B cell (primary cell): ENCODE results near the gene DPYD. TPM values are rescaled to one million over a fixed set of nuclear protein-coding genes. Genes with fewer than 3 reads are reported as not detected.

Experiments
- ATAC-seq: fragments of 200-7000 bp; cut with Tn5 transposase; one replicate; pipeline ENCODE4 v1.10.0; 2021; ENCODE audit warnings: low read depth, mild to moderate bottlenecking, moderate number of reproducible peaks, moderate library complexity
- CTCF ChIA-PET: fragments of 350-600 bp; sonication (Branson Sonifier 250); formaldehyde crosslinking; loops from one replicate; lab custom pipeline; 2021; ENCODE audit warnings: antibody characterized with exemption, inconsistent platforms; lab: Charles Lee
- POLR2A ChIA-PET: fragments of 350-600 bp; sonication (Branson Sonifier 250); formaldehyde crosslinking; loops from one replicate; lab custom pipeline; 2021; ENCODE audit warnings: antibody characterized with exemption; lab: Charles Lee
- DNase-seq: peaks from one replicate; pipeline ENCODE4 v3.0.0; 2013
- H2AFZ ChIP-seq: 2 replicates; pipeline ENCODE4 v1.6.1; 2012; ENCODE audit warnings: mild to moderate bottlenecking, low read depth, low read length; ENCODE audit not compliant: insufficient read depth, poor library complexity, severe bottlenecking
- H3K27ac ChIP-seq, 2 donors: 1 replicate in 1 of 2; 2 replicates in 1 of 2; pipeline ENCODE4 v1.5.1; 2012 to 2013; ENCODE audit warnings: low read length in 2 of 2, mild to moderate bottlenecking in 2 of 2, moderate library complexity in 1 of 2
- H3K27me3 ChIP-seq, 4 experiments: fragments of 200-600 bp in 1 of 4; sonication (generic) in 1 of 4; replicated peaks in 1 of 4; 1 replicate in 2 of 4; 2 replicates in 2 of 4; pipeline versions ENCODE4 v1.6.1 to v1.7.0; 2013 to 2016; ENCODE audit warnings: low read length in 3 of 4, mild to moderate bottlenecking in 2 of 4, mixed read lengths in 1 of 4, moderate library complexity in 1 of 4; ENCODE audit not compliant: insufficient read depth in 4 of 4, control insufficient read depth in 3 of 4; ENCODE audit errors: control extremely low read depth in 1 of 4
- H3K36me3 ChIP-seq, 2 experiments: replicated peaks in 1 of 2; 1 replicate in 1 of 2; 2 replicates in 1 of 2; pipeline versions ENCODE4 v1.6.1 to v1.7.1; 2013; ENCODE audit warnings: low read length in 1 of 2; ENCODE audit not compliant: insufficient read depth in 2 of 2, control insufficient read depth in 1 of 2; ENCODE audit errors: control extremely low read depth in 1 of 2, extremely low read depth in 1 of 2
- H3K4me1 ChIP-seq, 2 donors: fragments of 200-600 bp in 1 of 2; sonication (generic) in 1 of 2; 1 replicate in 1 of 2; 2 replicates in 1 of 2; pipeline versions ENCODE4 v1.5.1 to v1.6.1; 2013 to 2017; ENCODE audit warnings: low read length in 2 of 2; ENCODE audit not compliant: control insufficient read depth in 2 of 2, insufficient read depth in 2 of 2
- H3K4me2 ChIP-seq: replicated peaks from 2 replicates; pipeline ENCODE3; 2012; ENCODE audit warnings: mild to moderate bottlenecking, low read depth, low read length; ENCODE audit not compliant: poor library complexity, severe bottlenecking
- H3K4me3 ChIP-seq, 5 experiments: fragments of 200-600 bp in 1 of 5; sonication (generic) in 1 of 5; 1 replicate in 3 of 5; 2 replicates in 2 of 5; pipeline versions ENCODE4 v1.5.1 to v1.7.0; 2011 to 2016; ENCODE audit warnings: low read length in 4 of 5, mild to moderate bottlenecking in 4 of 5, low read depth in 2 of 5, control low read depth in 1 of 5, moderate library complexity in 1 of 5; ENCODE audit not compliant: insufficient read depth in 1 of 5; ENCODE audit errors: control extremely low read depth in 1 of 5, extremely low read depth in 1 of 5
- H3K79me2 ChIP-seq: fragments of 200-600 bp; sonication (generic); one replicate; pipeline ENCODE4 v1.6.0; 2016; ENCODE audit warnings: low read length; ENCODE audit not compliant: control insufficient read depth, insufficient read depth
- H3K9ac ChIP-seq: fragments of 200-600 bp; sonication (generic); 2 replicates; pipeline ENCODE4 v1.6.1; 2017; ENCODE audit warnings: mild to moderate bottlenecking, low read length, moderate library complexity
- H3K9me3 ChIP-seq, 3 donors: one replicate each; pipeline versions ENCODE4 v1.6.1 to v1.7.1; 2013; ENCODE audit warnings: low read length in 2 of 3; ENCODE audit not compliant: control insufficient read depth in 2 of 3, insufficient read depth in 1 of 3; ENCODE audit errors: control extremely low read depth in 1 of 3
- H4K20me1 ChIP-seq: 2 replicates; pipeline ENCODE4 v1.6.0; 2012; ENCODE audit warnings: mild to moderate bottlenecking, low read length; ENCODE audit not compliant: insufficient read depth, control insufficient read depth, poor library complexity, severe bottlenecking
- H3K27ac Mint-ChIP-seq: one replicate; pipeline ENCODE4 v1.8.0; 2021; ENCODE audit warnings: mixed read lengths
- H3K27me3 Mint-ChIP-seq: one replicate; pipeline ENCODE4 v1.8.0; 2021; ENCODE audit warnings: mixed read lengths
- H3K4me1 Mint-ChIP-seq: one replicate; pipeline ENCODE4 v1.8.0; 2021; ENCODE audit warnings: mixed read lengths
- H3K4me3 Mint-ChIP-seq: one replicate; pipeline ENCODE4 v1.8.0; 2021; ENCODE audit warnings: mixed read lengths
- H3K9me3 Mint-ChIP-seq: one replicate; pipeline ENCODE4 v1.8.0; 2022; ENCODE audit warnings: mixed read lengths; ENCODE audit not compliant: insufficient read depth
- CTCF ChIP-seq: fragments of 200-600 bp; IDR thresholded peaks from one replicate; pipeline ENCODE4 v1.8.0; 2022; ENCODE audit warnings: antibody characterized with exemption, mild to moderate bottlenecking
- EZH2 ChIP-seq: IDR thresholded peaks from 2 replicates; pipeline ENCODE4 v1.6.1; 2012; ENCODE audit warnings: borderline replicate concordance, low read depth, mild to moderate bottlenecking, moderate library complexity, low read length; ENCODE audit not compliant: insufficient read depth, poor library complexity, severe bottlenecking
- WGBS: methylation state at CpG from one replicate; pipeline ENCODE4 v1.1.5; 2013; ENCODE audit warnings: missing lambda C conversion rate; ENCODE audit not compliant: insufficient coverage; 5-methylcytosine and 5-hydroxymethylcytosine counted together
- intact Hi-C: fragments of 100-400 bp; cut with micrococcal nuclease; formaldehyde crosslinking; loops from one replicate; pipeline ENCODE4 v1.10.0; 2022
- polyA plus RNA-seq: library from polyadenylated mRNA; depleted of rRNA; stranded (reverse); fragments of >200 nt; gene quantifications from 2 replicates; pipeline ENCODE4 v1.2.3, GENCODE V29; 2012
- total RNA-seq, 2 donors: library from RNA; stranded (reverse); fragments of 120-200 nt in 1 of 2; gene quantifications; 1 replicate in 1 of 2; 2 replicates in 1 of 2; pipeline versions ENCODE4 v1.2.3 to v1.2.4, GENCODE V29; 2013 to 2022

The DPYD gene
- total and polyA plus RNA-seq, 2 donors (not counting 1 experiment from before 2014, with no cell fraction given), result 4.2 to 19.0 TPM

- H3K9me3 ChIP-seq, result no peaks in the 10 kb centered on the region
- H3K9ac ChIP-seq, result no peak overlapping the region
- no peaks in the 10 kb centered on the region for H3K4me1 Mint-ChIP-seq
- intact Hi-C loops, result no loop called here
- H4K20me1 ChIP-seq, result no peaks in the 10 kb centered on the region
- H3K27ac Mint-ChIP-seq, result no peak overlapping the region
- TF ChIP-seq EZH2 (no peak), CTCF (no peak)
- H2AFZ ChIP-seq, result no peak overlapping the region
- no peak overlapping the region for H3K4me3 ChIP-seq
- ChIA-PET POLR2A (no interaction called here), CTCF (no interaction called here)
- H3K27ac ChIP-seq, result no peak overlapping the region
- no peaks in the 10 kb centered on the region for H3K9me3 Mint-ChIP-seq
- H3K27me3 Mint-ChIP-seq, result no peaks in the 10 kb centered on the region
- no peaks in the 10 kb centered on the region for H3K36me3 ChIP-seq
- ATAC-seq (no peak), DNase-seq (no peak)
- WGBS, result no CpG with 5 or more reads among the region's 4 CpGs
- no peaks in the 10 kb centered on the region for H3K4me1 ChIP-seq
- H3K79me2 ChIP-seq, result no peaks in the 10 kb centered on the region
- H3K4me2 ChIP-seq, result no peak overlapping the region
- H3K27me3 ChIP-seq, result no peaks in the 10 kb centered on the region
- no peak overlapping the region for H3K4me3 Mint-ChIP-seq
These were observed 508.7 kb downstream of the DPYD start for GRCh38 chr1:97412166-97412565.

- TF ChIP-seq CTCF, result no peak
- no peak for TF ChIP-seq EZH2
- no peak overlapping the region for H3K4me3 ChIP-seq
- no peak overlapping the region for H3K4me2 ChIP-seq
- no peaks in the 10 kb centered on the region for H3K79me2 ChIP-seq
- 91% methylated on average over 2 of the region's 3 CpGs for WGBS
- ATAC-seq (no peak), DNase-seq (no peak)
- H4K20me1 ChIP-seq, result no peaks in the 10 kb centered on the region
- H3K27me3 ChIP-seq, result no peaks in the 10 kb centered on the region
- Mint-ChIP-seq H3K9me3 (peaks cover 5% of the 10 kb centered on the region), H3K27ac (no peak overlapping the region), H3K4me1 (no peaks in the 10 kb centered on the region), H3K4me3 (no peak overlapping the region), H3K27me3 (no peaks in the 10 kb centered on the region)
- H2AFZ ChIP-seq, result no peak overlapping the region
- no peak overlapping the region for H3K9ac ChIP-seq
- peaks cover 0 to 4% of the 10 kb centered on the region in 2 experiments for H3K36me3 ChIP-seq
- intact Hi-C loops, result no loop called here
- no peak overlapping the region for H3K27ac ChIP-seq
- ChIA-PET CTCF (no interaction called here), POLR2A (no interaction called here)
- no peaks in the 10 kb centered on the region for H3K4me1 ChIP-seq
- peaks cover 0 to 2% (median 0%) of the 10 kb centered on the region in 3 donors for H3K9me3 ChIP-seq
These were observed 524.4 kb downstream of the DPYD start for GRCh38 chr1:97396463-97396862.
